CD4-positive, alpha-beta memory T cell (primary cell): ENCODE data around the gene DENND6B. TPM values are rescaled to one million over a fixed set of nuclear protein-coding genes. Genes with fewer than 3 reads are reported as not detected.
A peak's percentile ranks its signal among the peaks of the same experiment; 100 is the strongest.

Experiments used
- CTCF ChIA-PET: fragments of 350-600 bp; sonication (Branson Sonifier 250); formaldehyde crosslinking; loops from one replicate; lab custom pipeline; 2021; ENCODE audit warnings: inconsistent platforms; ENCODE audit not compliant: partially characterized antibody; lab: Charles Lee
- POLR2A ChIA-PET: fragments of 350-600 bp; sonication (Branson Sonifier 250); formaldehyde crosslinking; loops from one replicate; lab custom pipeline; 2021; ENCODE audit not compliant: partially characterized antibody; lab: Charles Lee
- DNase-seq, 5 donors: peaks; one replicate each; pipeline versions ENCODE4 v3.0.0 to v3.0.0-alpha.2; 2020 to 2022; ENCODE audit warnings: mixed read lengths in 1 of 5
- H3K27ac ChIP-seq: one replicate; pipeline ENCODE4 v1.7.0; 2013; ENCODE audit warnings: low read depth, low read length
- H3K27me3 ChIP-seq: 2 replicates; pipeline ENCODE4 v1.7.0; 2013; ENCODE audit warnings: mild to moderate bottlenecking, low read length, moderate library complexity; ENCODE audit not compliant: insufficient read depth
- H3K36me3 ChIP-seq: 2 replicates; pipeline ENCODE4 v1.7.0; 2013; ENCODE audit warnings: mild to moderate bottlenecking, low read length, moderate library complexity; ENCODE audit not compliant: insufficient read depth
- H3K4me1 ChIP-seq: 2 replicates; pipeline ENCODE4 v1.7.0; 2013; ENCODE audit warnings: mild to moderate bottlenecking, low read length, moderate library complexity; ENCODE audit not compliant: insufficient read depth
- H3K4me3 ChIP-seq, 2 donors: one replicate each; pipeline ENCODE4 v1.7.0; 2013; ENCODE audit warnings: low read length in 2 of 2, mild to moderate bottlenecking in 1 of 2
- H3K9me3 ChIP-seq, 2 donors: one replicate each; pipeline ENCODE4 v1.7.0; 2013; ENCODE audit warnings: low read length in 2 of 2, control low read depth in 1 of 2; ENCODE audit not compliant: control insufficient read depth in 1 of 2
- H3K27ac Mint-ChIP-seq, 7 donors: one replicate each; pipeline ENCODE4 v1.8.0; 2020 to 2021; ENCODE audit warnings: mixed read lengths in 7 of 7, mild to moderate bottlenecking in 6 of 7, inconsistent platforms in 3 of 7, moderate library complexity in 3 of 7
- H3K27me3 Mint-ChIP-seq, 2 donors: one replicate each; pipeline ENCODE4 v1.8.0; 2020 to 2021; ENCODE audit warnings: mixed read lengths in 2 of 2
- H3K36me3 Mint-ChIP-seq, 2 donors: one replicate each; pipeline ENCODE4 v1.8.0; 2020 to 2021; ENCODE audit warnings: mixed read lengths in 2 of 2, inconsistent platforms in 1 of 2, mild to moderate bottlenecking in 1 of 2
- H3K4me1 Mint-ChIP-seq, 4 donors: one replicate each; pipeline ENCODE4 v1.8.0; 2020 to 2021; ENCODE audit warnings: mixed read lengths in 4 of 4, mild to moderate bottlenecking in 1 of 4
- H3K4me3 Mint-ChIP-seq, 8 donors: one replicate each; pipeline ENCODE4 v1.8.0; 2020 to 2021; ENCODE audit warnings: mixed read lengths in 8 of 8, mild to moderate bottlenecking in 7 of 8, moderate library complexity in 6 of 8, inconsistent platforms in 3 of 8
- H3K9me3 Mint-ChIP-seq, 8 donors: one replicate each; pipeline ENCODE4 v1.8.0; 2020 to 2021; ENCODE audit warnings: mixed read lengths in 8 of 8, mild to moderate bottlenecking in 5 of 8, inconsistent platforms in 3 of 8, moderate library complexity in 1 of 8
- intact Hi-C: fragments of 100-400 bp; cut with micrococcal nuclease; formaldehyde crosslinking; loops from one replicate; pipeline ENCODE4 v1.15.1; 2023
- polyA plus RNA-seq, 2 donors: library from polyadenylated mRNA; unstranded; fragments of 300-500 nt; fragmentation: Illumina TruSeq; gene quantifications; one replicate each; pipeline ENCODE4 v1.2.3, GENCODE V29; 2021
- total RNA-seq, 2 experiments: library from RNA; stranded (reverse); gene quantifications; one replicate each; pipeline ENCODE4 v1.2.3, GENCODE V29; 2021

The DENND6B gene
- total and polyA plus RNA-seq, 4 experiments from 2014 or later, result 0.22 to 2.4 (median 0.94) TPM

- H3K36me3 Mint-ChIP-seq, result no peaks in the 10 kb centered on the region
- POLR2A ChIA-PET, result interaction anchor here (0.6 kb wide), 1 partner anchor 110 kb away, joined by 3 read pairs; no protein-coding TSS in a partner anchor
- intact Hi-C loops, result no loop called here
- H3K27me3 Mint-ChIP-seq, result peaks cover 10% of the 10 kb centered on the region in 2 donors
- H3K4me3 Mint-ChIP-seq, result peak overlapping the region in 2 of 8 donors; percentile 25 to 34
- Histone ChIP-seq H3K27me3 (no peaks in the 10 kb centered on the region), H3K4me1 (peaks cover 5% of the 10 kb centered on the region), H3K27ac (no peak overlapping the region), H3K36me3 (no peaks in the 10 kb centered on the region), H3K9me3 (no peaks in the 10 kb centered on the region), H3K4me3 (no peak overlapping the region)
- H3K4me1 Mint-ChIP-seq, result peaks cover 2 to 15% (median 4%) of the 10 kb centered on the region in 4 donors
- no peak for DNase-seq
- CTCF ChIA-PET, result no interaction called here
- H3K27ac Mint-ChIP-seq, result no peak overlapping the region
- no peaks in the 10 kb centered on the region for H3K9me3 Mint-ChIP-seq
These were observed 22.8 kb downstream of the DENND6B start for GRCh38 chr22:50303848-50304527.

- H3K4me3 ChIP-seq, result no peak overlapping the region
- DNase-seq, result no peak
- H3K9me3 ChIP-seq, result no peaks in the 10 kb centered on the region
- CTCF ChIA-PET, result no interaction called here
- no peak overlapping the region for H3K27ac ChIP-seq
- Mint-ChIP-seq H3K9me3 (no peaks in the 10 kb centered on the region), H3K27me3 (peaks cover 10% of the 10 kb centered on the region in 2 donors), H3K27ac (no peak overlapping the region), H3K4me3 (no peak overlapping the region), H3K4me1 (peaks cover 2 to 10% (median 4%) of the 10 kb centered on the region in 4 donors), H3K36me3 (no peaks in the 10 kb centered on the region)
- intact Hi-C loops, result no loop called here
- no peaks in the 10 kb centered on the region for H3K36me3 ChIP-seq
- POLR2A ChIA-PET, result interaction anchor here (0.6 kb wide), 1 partner anchor 109 kb away, joined by 3 read pairs; no protein-coding TSS in a partner anchor
- H3K4me1 ChIP-seq, result peaks cover 5% of the 10 kb centered on the region
- no peaks in the 10 kb centered on the region for H3K27me3 ChIP-seq
These were observed 23.3 kb downstream of the DENND6B start for GRCh38 chr22:50303515-50303847.

- H3K27me3 Mint-ChIP-seq, result peaks cover 10 to 11% of the 10 kb centered on the region in 2 donors
- Histone ChIP-seq H3K27me3 (no peaks in the 10 kb centered on the region), H3K4me1 (peaks cover 5% of the 10 kb centered on the region), H3K4me3 (no peak overlapping the region), H3K36me3 (no peaks in the 10 kb centered on the region), H3K9me3 (no peaks in the 10 kb centered on the region), H3K27ac (no peak overlapping the region)
- H3K36me3 Mint-ChIP-seq, result no peaks in the 10 kb centered on the region
- DNase-seq, result no peak
- intact Hi-C loops, result no loop called here
- peaks cover 2 to 10% (median 4%) of the 10 kb centered on the region in 4 donors for H3K4me1 Mint-ChIP-seq
- CTCF ChIA-PET, result interaction anchor here (1.3 kb wide), 1 partner anchor 39 kb away, joined by 3 read pairs; no protein-coding TSS in a partner anchor
- POLR2A ChIA-PET, result interaction anchor here (1.4 kb wide), 1 partner anchor 12 kb away, joined by 4 read pairs; no protein-coding TSS in a partner anchor
- no peak overlapping the region for H3K4me3 Mint-ChIP-seq
- H3K27ac Mint-ChIP-seq, result no peak overlapping the region
- H3K9me3 Mint-ChIP-seq, result no peaks in the 10 kb centered on the region
These were observed 24.2 kb downstream of the DENND6B start for GRCh38 chr22:50302564-50302963.

- intact Hi-C loops, result no loop called here
- no peak overlapping the region for H3K27ac Mint-ChIP-seq
- H3K4me1 Mint-ChIP-seq, result peaks cover 2 to 10% (median 4%) of the 10 kb centered on the region in 4 donors
- POLR2A ChIA-PET, result interaction anchor here (1.4 kb wide), 1 partner anchor 12 kb away, joined by 4 read pairs; no protein-coding TSS in a partner anchor
- no peaks in the 10 kb centered on the region for H3K36me3 Mint-ChIP-seq
- no peak overlapping the region for H3K4me3 ChIP-seq
- H3K36me3 ChIP-seq, result no peaks in the 10 kb centered on the region
- no peak overlapping the region for H3K27ac ChIP-seq
- H3K9me3 Mint-ChIP-seq, result no peaks in the 10 kb centered on the region
- no peaks in the 10 kb centered on the region for H3K27me3 ChIP-seq
- CTCF ChIA-PET, result interaction anchor here (1.3 kb wide), 1 partner anchor 40 kb away, joined by 3 read pairs; no protein-coding TSS in a partner anchor
- no peak for DNase-seq
- peaks cover 13 to 14% of the 10 kb centered on the region in 2 donors for H3K27me3 Mint-ChIP-seq
- H3K4me3 Mint-ChIP-seq, result no peak overlapping the region
- no peaks in the 10 kb centered on the region for H3K9me3 ChIP-seq
- peaks cover 5% of the 10 kb centered on the region for H3K4me1 ChIP-seq
These were observed 24.7 kb downstream of the DENND6B start for GRCh38 chr22:50302041-50302541.

- no peaks in the 10 kb centered on the region for H3K27me3 ChIP-seq
- peaks cover 13 to 14% of the 10 kb centered on the region in 2 donors for H3K27me3 Mint-ChIP-seq
- ChIA-PET POLR2A (no interaction called here), CTCF (no interaction called here)
- H3K4me3 Mint-ChIP-seq, result no peak overlapping the region
- H3K4me3 ChIP-seq, result no peak overlapping the region
- no peaks in the 10 kb centered on the region for H3K9me3 Mint-ChIP-seq
- H3K4me1 ChIP-seq, result peaks cover under 1% of the 10 kb centered on the region
- peaks cover 2 to 10% (median 4%) of the 10 kb centered on the region in 4 donors for H3K4me1 Mint-ChIP-seq
- no peak overlapping the region for H3K27ac Mint-ChIP-seq
- H3K36me3 ChIP-seq, result no peaks in the 10 kb centered on the region
- H3K36me3 Mint-ChIP-seq, result no peaks in the 10 kb centered on the region
- H3K27ac ChIP-seq, result no peak overlapping the region
- H3K9me3 ChIP-seq, result no peaks in the 10 kb centered on the region
- DNase-seq, result no peak
- intact Hi-C loops, result no loop called here
These were observed 25.2 kb downstream of the DENND6B start for GRCh38 chr22:50301581-50301991.

DNA sequence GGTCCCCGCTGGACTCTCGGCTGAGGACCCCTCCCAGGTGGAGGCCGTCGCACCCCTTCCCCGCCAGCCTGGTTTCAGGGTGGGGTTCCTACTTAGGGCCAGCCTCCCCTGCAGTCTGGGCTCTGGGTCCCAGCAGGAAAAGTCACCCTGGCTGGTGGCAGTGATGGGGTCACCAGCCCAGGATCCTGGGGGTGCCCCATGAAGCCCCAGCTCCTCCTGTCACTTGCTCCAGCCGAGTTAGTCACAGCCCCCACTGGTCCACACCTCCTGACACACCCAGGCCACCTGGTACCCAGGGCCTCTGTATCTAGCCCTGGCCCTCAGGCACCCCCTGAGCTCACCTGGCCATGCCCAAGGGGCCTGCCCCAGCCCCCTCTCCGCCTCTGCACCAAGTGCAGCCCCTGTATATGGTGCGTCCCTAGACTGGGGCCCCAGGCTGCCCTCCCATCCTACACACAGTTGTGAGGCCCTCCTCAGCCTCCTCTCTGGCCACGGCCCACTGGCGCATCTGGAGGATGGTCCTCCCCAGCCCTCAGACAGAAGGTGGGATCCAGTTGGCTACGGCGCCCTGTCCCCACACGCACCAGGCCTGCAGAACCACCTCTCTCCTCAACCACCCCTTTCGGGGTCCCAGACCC is 26.1 kb downstream of the DENND6B start:
- no peak overlapping the region for H3K27ac Mint-ChIP-seq
- CTCF ChIA-PET, result no interaction called here
- POLR2A ChIA-PET, result no interaction called here
- Histone ChIP-seq H3K36me3 (no peaks in the 10 kb centered on the region), H3K9me3 (no peaks in the 10 kb centered on the region), H3K4me3 (no peak overlapping the region), H3K4me1 (no peaks in the 10 kb centered on the region), H3K27ac (no peak overlapping the region), H3K27me3 (no peaks in the 10 kb centered on the region)
- H3K4me3 Mint-ChIP-seq, result no peak overlapping the region
- no peaks in the 10 kb centered on the region for H3K36me3 Mint-ChIP-seq
- intact Hi-C loops, result no loop called here
- peaks cover 0 to 4% (median 0%) of the 10 kb centered on the region in 4 donors for H3K4me1 Mint-ChIP-seq
- H3K9me3 Mint-ChIP-seq, result no peaks in the 10 kb centered on the region
- DNase-seq, result no peak
- H3K27me3 Mint-ChIP-seq, result peaks cover 7 to 8% of the 10 kb centered on the region in 2 donors
